HEK293 (cell line): ENCODE results near the gene NTMT1.

Source experiments
- CTCF ChIA-PET: fragments of 350-600 bp; formaldehyde crosslinking; extraction: SDS; loops from one replicate; lab custom pipeline; 2021; ENCODE audit warnings: antibody characterized with exemption; lab: Yijun Ruan, JAX
- POLR2A ChIA-PET: fragments of 300-600 bp; formaldehyde crosslinking; extraction: SDS; loops from one replicate; lab custom pipeline; 2020; ENCODE audit warnings: antibody characterized with exemption, inconsistent platforms; lab: Yijun Ruan, JAX
- H3K27ac ChIP-seq: fragments of 200-500 bp; sonication (Bioruptor generic); 2 replicates; pipeline ENCODE4 v1.5.1; 2014; ENCODE audit warnings: low read depth, low read length, control low read depth, inconsistent platforms; ENCODE audit errors: extremely low read depth
- H3K36me3 ChIP-seq, 2 experiments: fragments of 200-500 bp in 1 of 2; sonication (Bioruptor generic) in 1 of 2; 1 replicate in 1 of 2; 2 replicates in 1 of 2; pipeline ENCODE4 v1.5.1; 2014 to 2017; ENCODE audit warnings: inconsistent platforms in 2 of 2, low read length in 2 of 2; ENCODE audit not compliant: control insufficient read depth in 2 of 2, insufficient read depth in 1 of 2
- H3K4me1 ChIP-seq: fragments of 200-500 bp; sonication (Bioruptor generic); 2 replicates; pipeline ENCODE4 v1.5.1; 2014; ENCODE audit warnings: mild to moderate bottlenecking, low read length, inconsistent platforms; ENCODE audit not compliant: control insufficient read depth, insufficient read depth
- H3K4me3 ChIP-seq: 2 replicates; pipeline ENCODE4 v1.5.1; 2011; ENCODE audit warnings: low read depth, mild to moderate bottlenecking, control low read depth, low read length, moderate library complexity
- H3K9me3 ChIP-seq: fragments of 200-500 bp; sonication (Bioruptor generic); 2 replicates; pipeline ENCODE4 v1.5.1; 2014; ENCODE audit warnings: low read depth, low read length, inconsistent platforms; ENCODE audit not compliant: control insufficient read depth, insufficient read depth
- BCL6B ChIP-seq: fragments of 450-650 bp; formaldehyde crosslinking; IDR thresholded peaks from 2 replicates; pipeline ENCODE4 v1.5.1; 2017; ENCODE audit warnings: missing biosample characterization, missing genetic modification characterization
- KLF10 ChIP-seq: fragments of 450-650 bp; IDR thresholded peaks from 2 replicates; pipeline ENCODE4 v1.5.1; 2018; ENCODE audit warnings: missing biosample characterization, mild to moderate bottlenecking, missing genetic modification characterization
- MZF1 ChIP-seq: fragments of 450-650 bp; formaldehyde crosslinking; IDR thresholded peaks from 2 replicates; pipeline ENCODE4 v1.5.1; 2017; ENCODE audit warnings: missing biosample characterization, missing genetic modification characterization, borderline replicate concordance
- PRDM10 ChIP-seq: fragments of 450-650 bp; formaldehyde crosslinking; IDR thresholded peaks from 2 replicates; pipeline ENCODE4 v1.5.1; 2016; ENCODE audit warnings: missing biosample characterization, missing genetic modification characterization
- REPIN1 ChIP-seq: fragments of 450-650 bp; formaldehyde crosslinking; IDR thresholded peaks from 2 replicates; pipeline ENCODE4 v1.5.1; 2017; ENCODE audit warnings: missing biosample characterization, missing genetic modification characterization, low read depth
- SP2 ChIP-seq: fragments of 450-650 bp; formaldehyde crosslinking; IDR thresholded peaks from 2 replicates; pipeline ENCODE4 v1.5.1; 2016; ENCODE audit warnings: missing biosample characterization, missing genetic modification characterization
- SP3 ChIP-seq: fragments of 450-650 bp; formaldehyde crosslinking; IDR thresholded peaks from 2 replicates; pipeline ENCODE4 v1.5.1; 2016; ENCODE audit warnings: missing biosample characterization, missing genetic modification characterization
- YY1 ChIP-seq: fragments of 450-650 bp; formaldehyde crosslinking; IDR thresholded peaks from 2 replicates; pipeline ENCODE4 v1.5.1; 2018; ENCODE audit warnings: missing biosample characterization, missing genetic modification characterization
- ZBTB8A ChIP-seq: fragments of 450-650 bp; formaldehyde crosslinking; IDR thresholded peaks from 2 replicates; pipeline ENCODE4 v1.5.1; 2016; ENCODE audit warnings: missing biosample characterization, missing genetic modification characterization
- ZNF157 ChIP-seq: fragments of 450-650 bp; formaldehyde crosslinking; IDR thresholded peaks from 2 replicates; pipeline ENCODE4 v1.5.1; 2016; ENCODE audit warnings: missing biosample characterization, missing genetic modification characterization
- ZNF16 ChIP-seq: fragments of 450-650 bp; formaldehyde crosslinking; IDR thresholded peaks from 2 replicates; pipeline ENCODE4 v1.5.1; 2016; ENCODE audit warnings: low read depth, missing biosample characterization, missing genetic modification characterization
- ZNF184 ChIP-seq: fragments of 450-650 bp; IDR thresholded peaks from 2 replicates; pipeline ENCODE4 v1.5.1; 2018; ENCODE audit warnings: missing biosample characterization, mild to moderate bottlenecking, missing genetic modification characterization
- ZNF350 ChIP-seq: fragments of 450-650 bp; formaldehyde crosslinking; IDR thresholded peaks from 2 replicates; pipeline ENCODE4 v1.5.0; 2017; ENCODE audit warnings: missing biosample characterization, mild to moderate bottlenecking, missing genetic modification characterization
- ZNF449 ChIP-seq: fragments of 450-650 bp; formaldehyde crosslinking; IDR thresholded peaks from 2 replicates; pipeline ENCODE4 v1.5.1; 2017; ENCODE audit warnings: missing biosample characterization, mild to moderate bottlenecking, missing genetic modification characterization, moderate library complexity
- ZNF518A ChIP-seq: fragments of 450-650 bp; formaldehyde crosslinking; conservative IDR thresholded peaks from 2 replicates; pipeline ENCODE4 v1.5.1; 2016; ENCODE audit warnings: low read depth, missing biosample characterization, missing genetic modification characterization
- ZNF645 ChIP-seq: fragments of 450-650 bp; formaldehyde crosslinking; IDR thresholded peaks from 2 replicates; pipeline ENCODE4; 2016; ENCODE audit warnings: missing biosample characterization, missing genetic modification characterization
- ZNF664 ChIP-seq: fragments of 450-650 bp; formaldehyde crosslinking; IDR thresholded peaks from 2 replicates; pipeline ENCODE4 v1.5.1; 2016; ENCODE audit warnings: missing biosample characterization, missing genetic modification characterization
- ZNF692 ChIP-seq: fragments of 450-650 bp; formaldehyde crosslinking; IDR thresholded peaks from 2 replicates; pipeline ENCODE4 v1.5.1; 2016; ENCODE audit warnings: missing biosample characterization, missing genetic modification characterization
- ZNF76 ChIP-seq: fragments of 450-650 bp; formaldehyde crosslinking; IDR thresholded peaks from 2 replicates; pipeline ENCODE4; 2016; ENCODE audit warnings: low read depth, missing biosample characterization, missing genetic modification characterization, borderline replicate concordance
- ZNF792 ChIP-seq: fragments of 450-650 bp; formaldehyde crosslinking; IDR thresholded peaks from 2 replicates; pipeline ENCODE4 v1.5.1; 2016; ENCODE audit warnings: missing biosample characterization, missing genetic modification characterization
- ZSCAN16 ChIP-seq: fragments of 450-650 bp; formaldehyde crosslinking; IDR thresholded peaks from 2 replicates; pipeline ENCODE4 v1.5.1; 2016; ENCODE audit warnings: missing biosample characterization, missing genetic modification characterization

NTMT1 gene

GRCh38 chr9:129583308-129584038 lies 42.5 kb upstream of the NTMT1 start (continued):
- TF ChIP-seq BCL6B (tag by site-specific recombination) (no peak), ZNF157 (tag by site-specific recombination) (no peak), ZNF184 (tag by site-specific recombination) (no peak), ZNF350 (tag by site-specific recombination) (no peak)

GRCh38 chr9:129584136-129584535 lies 41.8 kb upstream of the NTMT1 start:
- POLR2A ChIA-PET = interaction anchor here (1.0 to 1.4 kb wide), 3 partner anchors 8 to 410 kb away, joined by 3 to 6 read pairs (median 4); partner anchors contain the start of gene IER5L
- Histone ChIP-seq H3K9me3 (no peaks in the 10 kb centered on the region), H3K36me3 (no peaks in the 10 kb centered on the region), H3K4me1 (no peaks in the 10 kb centered on the region), H3K27ac (no peak overlapping the region), H3K4me3 (no peak overlapping the region)
- CTCF ChIA-PET = interaction anchor here (0.5 to 2.0 kb wide), 7 partner anchors 10 to 1355 kb away, joined by 3 to 6 read pairs (median 3); no protein-coding TSS in a partner anchor
- TF ChIP-seq MZF1 (tag by site-specific recombination) (no peak), ZBTB8A (tag by site-specific recombination) (no peak), ZNF449 (tag by site-specific recombination) (no peak), ZNF664 (tag by site-specific recombination) (0 out of 2 replicates have a peak, but pooled peaks have one; percentile 2), ZNF692 (tag by site-specific recombination) (no peak), ZNF792 (tag by site-specific recombination) (no peak), REPIN1 (tag by site-specific recombination) (no peak), YY1 (tag by site-specific recombination) (no peak), PRDM10 (tag by site-specific recombination) (peak; percentile 93), KLF10 (0 out of 2 replicates have a peak, but pooled peaks have one; percentile 47), ZNF76 (peak; percentile 77; the same call in 1 of the 2 replicates), ZNF16 (tag by site-specific recombination) (no peak), SP3 (tag by site-specific recombination) (peak; percentile 59), ZSCAN16 (no peak), ZNF645 (tag by site-specific recombination) (no peak), ZNF518A (tag by site-specific recombination) (peak; percentile 57; the same call in 1 of the 2 replicates), SP2 (tag by site-specific recombination) (peak; percentile 68)
